HG03439 (cell line): ENCODE data around the gene BCDIN3D.
"Not testable (repeated sequence)": the region's sequence is repeated elsewhere in the genome, so short reads cannot be mapped to it uniquely, and the experiment has no call there.

Experiments used
- ATAC-seq: cut with Tn5 transposase; IDR thresholded peaks from one replicate; pipeline ENCODE4 v1.9.1; 2021; ENCODE audit warnings: mild to moderate bottlenecking, moderate library complexity; ENCODE audit not compliant: unreplicated experiment

The BCDIN3D gene

DNA sequence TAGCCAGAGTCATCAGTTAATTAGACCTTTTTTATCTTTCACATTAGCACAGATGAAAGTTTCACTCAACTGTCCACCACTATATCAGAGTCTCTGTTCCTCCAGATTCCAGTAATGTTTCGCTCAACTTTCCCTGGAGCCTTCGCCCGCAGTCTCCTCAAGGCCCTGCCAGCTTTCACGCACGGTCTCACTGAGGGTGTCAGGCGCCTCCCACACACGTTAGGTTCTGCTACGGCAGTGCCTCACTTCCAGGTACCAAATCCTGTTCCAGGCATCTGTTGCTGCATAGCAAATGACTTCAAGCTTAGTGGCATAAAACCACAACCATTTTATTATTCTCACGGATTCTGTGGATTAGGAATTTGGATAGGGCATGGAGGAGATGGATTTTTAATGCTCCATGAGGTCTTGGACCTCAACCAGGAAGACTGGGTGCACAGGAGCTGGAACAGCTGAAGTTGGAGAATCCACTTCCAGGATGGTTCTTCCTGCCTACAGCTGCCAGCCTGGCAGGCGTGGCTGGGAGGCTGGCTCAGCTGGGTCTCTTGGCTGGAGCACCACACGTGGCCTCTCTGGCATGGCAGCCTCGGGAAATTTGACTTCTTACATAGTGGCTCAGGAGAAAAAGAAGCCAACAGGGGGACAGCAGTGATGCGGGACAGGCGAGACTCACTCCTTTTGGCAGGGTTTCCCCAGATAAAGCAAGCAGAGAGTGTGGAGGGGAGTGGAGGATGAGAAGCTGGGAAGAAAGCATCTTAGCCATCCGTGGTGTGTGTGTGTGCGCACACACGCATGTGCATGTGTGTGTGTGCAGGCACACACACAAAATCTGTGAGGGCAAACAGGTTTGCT is 21.3 kb upstream of the BCDIN3D start:
- no peak for ATAC-seq

DNA sequence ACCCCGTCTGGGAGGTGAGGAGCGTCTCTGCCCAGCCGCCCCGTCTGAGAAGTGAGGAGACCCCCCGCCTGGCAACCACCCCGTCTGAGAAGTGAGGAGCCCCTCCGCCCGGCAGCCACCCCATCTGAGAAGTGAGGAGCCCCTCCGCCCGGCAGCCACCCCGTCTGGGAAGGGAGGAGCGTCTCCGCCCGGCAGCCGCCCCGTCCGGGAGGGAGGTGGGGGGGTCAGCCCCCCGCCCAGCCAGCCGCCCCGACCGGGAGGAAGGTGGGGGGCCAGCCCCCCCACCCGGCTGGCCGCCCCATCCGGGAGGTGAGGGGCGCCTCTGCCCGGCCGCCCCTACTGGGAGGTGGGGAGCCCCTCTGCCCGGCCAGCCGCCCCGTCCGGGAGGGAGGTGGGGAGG is 18.0 kb upstream of the BCDIN3D start:
- ATAC-seq = not testable (repeated sequence)

DNA sequence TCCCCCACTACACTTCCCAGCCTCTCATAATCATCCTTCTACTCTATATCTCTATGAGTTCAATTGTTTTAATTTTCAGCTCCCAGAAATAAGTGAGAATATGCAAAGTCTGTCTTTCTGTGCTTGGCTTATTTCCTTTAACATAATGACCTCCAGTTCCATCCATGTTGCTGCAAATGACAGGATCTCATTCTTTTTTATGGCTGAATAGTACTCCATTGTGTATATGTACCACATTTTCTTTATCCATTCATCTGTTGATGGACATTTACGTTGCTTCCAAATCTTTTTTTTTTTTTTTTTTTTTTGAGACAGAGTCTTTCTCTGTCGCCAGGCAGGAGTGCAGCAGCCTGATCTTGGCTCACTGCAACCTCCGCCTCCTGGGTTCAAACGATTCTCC is 13.0 kb upstream of the BCDIN3D start:
- ATAC-seq = not testable (repeated sequence)

DNA sequence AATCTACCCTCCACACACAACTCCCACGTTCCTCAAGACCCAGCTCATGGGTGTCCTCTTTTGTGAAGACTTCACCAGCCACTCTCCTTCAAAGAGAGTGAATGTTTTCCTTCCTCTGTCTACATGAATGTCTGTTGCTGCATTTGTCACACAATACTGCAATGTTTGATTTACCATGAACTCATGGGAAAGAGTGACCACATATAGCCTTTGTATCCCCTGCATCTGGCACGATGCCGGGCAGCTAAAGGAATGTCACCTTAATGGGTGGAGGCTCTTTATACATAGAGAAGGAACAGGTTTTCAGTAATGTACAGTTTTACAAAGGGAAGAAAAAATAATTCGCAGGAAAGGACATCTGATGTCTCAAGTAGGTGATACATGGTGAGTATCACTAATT is 12.1 kb upstream of the BCDIN3D start:
- no peak for ATAC-seq

DNA sequence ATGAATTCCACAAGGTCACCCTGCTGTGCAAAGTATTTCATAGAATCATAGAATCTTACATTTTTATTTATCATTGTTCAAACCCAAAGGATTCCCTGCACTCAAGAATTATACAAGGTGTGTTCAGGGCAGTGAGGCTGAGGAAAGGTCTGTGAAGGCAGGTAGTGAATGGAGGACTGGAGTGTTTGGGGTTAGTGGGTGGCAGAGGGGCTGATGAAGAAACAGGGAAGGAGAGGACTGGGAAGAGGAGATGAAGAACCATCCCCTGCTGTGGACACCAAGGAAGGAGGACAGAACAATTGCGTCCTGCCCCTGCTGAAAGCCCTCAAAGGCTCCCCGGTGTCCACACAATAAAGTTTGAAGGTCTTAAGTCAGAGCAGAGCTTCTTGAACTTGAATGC is 10.8 kb upstream of the BCDIN3D start:
- no peak for ATAC-seq

DNA sequence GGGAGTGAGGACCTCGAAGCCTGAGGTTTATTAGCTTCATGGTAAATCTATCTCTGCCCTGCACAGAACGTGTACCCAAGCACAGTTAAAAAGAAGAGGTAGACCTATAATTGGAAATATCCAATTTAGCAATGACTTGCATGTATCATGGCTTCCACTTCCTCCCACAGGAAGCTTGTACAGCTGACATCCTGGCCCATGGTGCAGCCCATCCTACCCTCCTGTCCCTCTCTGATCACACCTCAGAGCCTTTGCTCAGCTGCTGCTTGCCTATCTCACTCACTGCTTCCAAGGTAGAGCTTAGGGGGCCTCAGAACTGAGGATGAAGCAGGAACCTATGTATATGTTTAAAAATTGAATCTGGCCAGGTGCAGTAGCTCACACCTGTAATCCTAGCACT is 4.3 kb upstream of the BCDIN3D start:
- ATAC-seq = no peak

DNA sequence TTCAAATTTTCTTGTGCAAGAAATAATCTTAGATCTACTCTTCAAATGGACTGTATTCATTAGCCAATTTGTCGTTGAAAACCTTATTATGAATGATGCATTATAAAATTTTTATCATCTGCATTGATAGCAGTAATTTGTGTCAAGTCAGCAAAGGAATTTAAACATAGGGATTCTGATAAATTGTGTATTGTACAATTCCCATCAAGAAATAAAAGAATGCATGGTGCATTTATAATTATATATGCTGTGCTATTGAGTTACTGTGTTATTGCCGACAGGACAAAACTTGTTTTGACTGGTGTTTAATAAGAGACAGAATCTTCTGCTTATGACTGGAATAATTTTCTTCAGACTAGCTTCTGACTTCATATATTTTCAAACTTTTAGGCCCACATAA is 3.1 kb upstream of the BCDIN3D start:
- ATAC-seq = no peak

DNA sequence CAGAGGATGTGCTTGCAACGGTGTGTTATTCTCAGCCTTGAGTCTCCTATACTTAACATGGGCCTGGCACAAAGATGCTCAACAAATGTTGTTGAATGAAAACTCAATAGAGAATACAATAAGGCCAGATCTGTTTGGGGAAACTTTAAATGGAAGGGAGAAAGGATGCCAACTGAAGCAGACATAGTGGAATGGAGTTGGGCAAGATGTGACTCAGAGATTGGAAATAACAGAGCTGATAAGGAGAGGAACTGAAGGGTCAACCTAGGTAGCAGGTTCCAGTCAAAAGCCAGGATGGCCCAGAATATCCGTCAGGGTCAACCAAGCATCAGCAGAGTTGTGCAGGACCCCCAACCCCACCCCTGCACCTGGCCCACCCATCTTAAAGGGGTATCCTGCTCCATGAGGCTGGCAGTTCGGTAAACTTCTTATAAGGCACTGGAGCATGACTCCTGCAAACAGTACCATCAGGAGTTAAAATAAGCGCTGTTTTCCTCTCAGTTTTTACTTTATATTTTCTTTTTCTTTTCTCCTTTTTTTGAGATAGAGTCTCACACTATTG is 1.1 kb upstream of the BCDIN3D start:
- ATAC-seq = no peak

DNA sequence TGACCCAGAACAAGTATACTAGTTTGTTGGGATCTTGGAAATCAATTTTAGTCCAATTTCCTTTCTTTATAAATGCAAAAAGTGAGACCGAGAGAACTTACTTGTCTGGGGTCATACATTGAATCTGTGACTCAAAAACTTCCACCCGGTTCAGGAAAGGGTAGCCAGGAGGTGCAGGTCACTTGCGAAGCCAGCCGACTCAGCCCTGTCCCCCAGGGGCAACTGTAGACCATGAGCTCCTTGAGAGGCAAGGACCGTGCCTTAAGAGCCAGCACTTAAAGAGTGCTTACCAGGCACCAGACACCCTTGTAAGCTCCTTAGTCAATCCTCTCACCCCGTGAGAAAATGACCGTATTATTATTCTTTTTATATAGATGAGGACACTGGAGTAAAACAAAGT is 505 bp upstream of the BCDIN3D start:
- no peak for ATAC-seq

DNA sequence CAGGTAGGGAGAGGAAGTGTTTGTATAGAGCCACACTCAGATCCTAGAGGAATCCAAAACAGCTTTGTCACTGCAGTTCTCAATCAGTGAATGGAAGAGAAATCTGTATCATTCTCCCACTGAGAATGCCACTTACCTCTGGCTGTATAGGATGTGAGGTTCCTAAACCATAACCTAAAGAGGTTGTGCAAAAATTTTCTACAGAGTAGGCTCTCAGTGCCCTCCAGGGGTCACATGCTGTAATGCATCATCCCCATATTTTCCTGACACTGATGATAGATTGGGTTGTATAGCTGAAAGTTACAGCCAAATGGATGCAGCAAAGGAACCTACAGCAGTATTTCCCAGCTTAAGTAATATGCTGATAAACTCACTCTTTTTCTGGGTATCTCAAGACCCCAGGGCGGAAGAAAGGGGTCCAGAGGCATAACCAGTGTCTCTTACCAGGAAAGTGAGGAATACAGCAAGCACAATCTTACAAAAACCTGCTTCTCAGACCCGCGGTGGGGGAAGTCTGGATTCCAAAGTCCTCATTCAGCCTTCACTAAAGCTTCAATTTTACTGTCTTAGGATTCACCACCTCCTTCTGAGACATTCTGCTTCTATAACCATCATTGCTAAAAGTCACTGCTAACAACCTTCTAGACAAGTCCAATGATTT is 3.8 kb downstream of the BCDIN3D start:
- no peak for ATAC-seq

DNA sequence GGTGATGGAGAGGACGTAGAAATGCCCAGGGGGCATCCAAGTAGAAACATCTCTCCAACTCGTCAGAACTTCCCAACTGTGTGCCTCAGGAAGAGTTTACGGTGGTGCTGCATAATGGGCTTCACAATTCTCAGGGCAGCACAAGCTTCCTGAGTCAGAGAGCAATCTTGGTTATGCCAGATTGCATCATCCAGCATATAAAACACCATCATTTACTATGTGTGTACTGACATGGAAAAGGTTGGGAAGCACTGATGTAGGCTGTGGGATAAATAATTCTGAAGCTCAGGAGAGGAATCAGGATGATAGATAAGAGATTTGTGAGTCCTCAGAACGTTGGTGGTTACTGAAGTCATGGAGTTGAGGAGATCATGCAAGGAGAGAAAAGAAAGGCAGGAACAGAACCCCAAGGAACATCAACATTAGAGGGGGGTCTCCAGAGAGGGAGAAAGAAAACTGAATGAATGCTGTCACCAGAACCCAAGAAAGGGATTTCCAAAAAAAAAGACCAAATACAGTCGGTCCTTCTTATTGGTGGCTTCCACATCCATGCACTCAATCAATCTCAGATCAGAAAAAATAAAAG is 10.0 kb downstream of the BCDIN3D start:
- no peak for ATAC-seq

DNA sequence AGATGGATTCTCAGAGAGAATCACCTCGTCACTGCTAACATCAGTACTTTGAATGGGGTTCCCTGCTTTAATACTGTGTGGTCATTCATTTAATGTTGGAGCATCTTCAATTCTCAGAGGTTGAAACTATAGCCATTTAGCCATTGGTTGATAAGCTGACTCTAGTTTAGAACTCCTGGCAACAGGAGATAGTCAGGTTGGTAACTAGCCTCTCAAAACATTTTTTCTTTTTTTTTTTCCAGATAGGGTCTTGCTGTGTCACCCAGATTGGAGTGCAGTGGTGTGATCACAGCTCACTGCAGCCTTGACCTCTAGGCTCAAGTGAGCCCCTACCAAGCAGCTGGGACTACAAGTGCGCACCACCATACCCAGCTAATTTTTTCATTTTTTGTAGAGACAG is 11.2 kb downstream of the BCDIN3D start:
- no peak for ATAC-seq

DNA sequence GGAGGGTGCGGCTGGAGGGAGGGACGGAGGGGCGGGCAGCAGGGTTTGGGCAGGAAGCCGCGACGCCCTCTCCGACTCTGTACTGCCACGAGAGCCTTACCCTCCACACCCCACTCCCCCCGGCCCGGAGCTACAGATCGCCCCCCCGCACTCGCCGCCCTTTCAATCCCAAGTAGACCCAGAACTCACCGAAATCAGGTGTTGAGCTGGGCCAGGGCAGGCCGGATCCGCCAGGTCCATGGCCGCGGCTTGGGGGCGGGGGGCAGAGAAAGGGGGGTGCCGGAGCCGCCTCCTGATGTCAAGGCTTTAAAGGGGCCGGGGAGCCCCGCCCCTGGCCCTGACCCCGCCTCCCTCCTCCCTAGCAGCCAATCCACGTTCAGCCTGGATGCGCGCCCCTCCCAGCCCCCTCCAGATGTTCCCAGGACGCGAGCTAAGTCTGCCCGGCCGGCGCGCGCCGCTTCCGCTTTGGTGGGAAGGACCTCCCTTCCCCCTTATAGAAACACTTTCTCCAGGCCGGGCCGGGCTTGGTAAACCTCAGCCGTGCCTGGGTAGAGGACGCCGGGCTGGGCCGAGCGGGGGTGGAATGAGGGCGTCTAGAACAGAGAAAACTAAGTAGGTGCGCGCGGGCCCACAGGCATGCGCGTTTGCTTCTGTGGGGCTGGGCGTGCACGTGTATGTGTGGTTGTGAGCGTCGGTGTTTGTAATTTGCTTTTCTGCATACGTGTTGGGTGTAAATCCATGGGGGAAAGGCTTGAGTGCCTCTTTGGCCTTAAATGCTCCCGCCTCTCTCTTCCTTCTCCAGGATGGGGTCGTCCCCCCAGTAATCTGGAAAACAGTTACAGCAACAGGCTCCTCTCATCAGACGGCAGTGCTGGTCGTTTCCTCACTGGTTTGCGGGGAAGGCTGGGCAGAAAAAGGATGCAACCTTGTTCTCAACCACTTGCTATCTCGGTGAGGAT is 14.5 kb downstream of the BCDIN3D start, which contains the start of gene NCKAP5L:
NCKAP5L (minus strand) TSS at position 281 of the 959 bp plus-strand sequence. CDS start 24,369 bp downstream, outside the sequence.
- ATAC-seq = peak; percentile 76

DNA sequence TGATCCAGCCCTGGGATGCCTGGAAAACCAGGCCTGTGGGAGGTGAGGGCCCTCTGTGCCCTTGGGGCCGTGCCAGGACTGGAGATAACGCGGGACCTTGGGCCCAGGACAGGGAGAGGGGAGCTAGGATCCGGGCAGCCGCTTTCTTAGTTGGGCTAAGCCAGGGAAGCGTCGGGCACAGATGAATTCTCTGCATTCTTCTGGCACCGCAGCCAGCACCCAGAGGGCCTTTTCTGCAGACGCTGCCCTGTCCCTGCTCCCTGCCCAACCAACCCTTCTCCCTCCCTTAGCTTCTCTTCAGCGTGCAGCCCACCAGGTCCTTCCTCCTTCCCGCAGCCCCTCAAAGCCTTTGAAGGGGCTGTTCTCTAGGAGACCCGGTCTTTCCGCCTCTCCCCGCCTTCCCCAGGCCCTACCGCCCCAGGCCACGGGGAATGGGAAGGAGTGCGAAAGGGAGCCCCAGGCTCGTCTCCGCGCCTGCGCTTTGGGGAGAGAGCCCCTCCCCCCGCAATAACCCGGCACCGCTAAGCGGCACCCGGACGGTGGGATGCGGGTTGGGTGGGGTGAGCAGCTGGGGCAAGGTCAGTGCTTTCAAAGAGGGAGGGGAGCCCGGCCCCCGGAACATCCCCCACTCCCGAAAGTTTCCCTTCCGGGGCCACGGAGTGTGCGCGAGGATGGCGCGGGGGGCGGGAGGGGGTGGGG is 15.4 kb downstream of the BCDIN3D start:
- ATAC-seq = no peak

DNA sequence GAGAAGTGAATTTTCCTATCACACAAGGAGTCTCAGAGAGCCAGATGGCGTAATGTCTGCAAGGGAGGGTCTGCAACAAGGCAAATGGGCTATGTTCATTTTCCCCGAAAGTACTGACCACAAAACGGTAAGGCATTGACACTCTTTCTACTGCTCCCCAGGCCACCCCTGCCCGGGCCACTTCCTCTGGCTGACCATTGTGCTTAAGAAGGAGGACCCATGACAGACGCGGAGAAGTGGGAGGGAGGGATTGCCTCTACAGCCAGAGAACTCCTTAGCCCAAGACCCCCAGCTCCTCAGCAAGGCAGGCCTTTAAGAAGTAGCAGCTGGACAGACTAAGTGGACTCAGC is 15.9 kb downstream of the BCDIN3D start:
- no peak for ATAC-seq

DNA sequence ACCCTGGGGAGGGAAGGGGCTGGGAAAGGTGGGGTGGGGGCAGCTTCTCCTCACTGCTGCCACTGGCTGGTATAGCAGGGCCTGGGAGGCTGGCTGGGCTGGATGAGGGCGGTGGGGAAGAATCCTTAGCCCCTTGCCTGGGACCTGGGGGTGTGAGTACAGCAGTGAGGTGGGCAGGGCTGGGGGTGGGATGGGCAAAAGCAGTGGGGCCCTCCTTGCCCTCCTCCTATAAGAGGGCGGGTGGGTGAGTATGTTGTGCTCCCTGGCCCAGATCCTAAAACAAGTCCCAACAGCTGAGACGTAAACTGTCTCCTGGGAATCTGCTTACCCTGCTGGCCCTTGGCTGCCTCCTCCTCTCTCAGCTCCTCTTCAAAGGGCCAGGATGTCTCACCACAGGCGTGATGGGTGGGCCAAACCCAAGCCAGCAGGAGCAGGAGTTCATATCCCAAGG is 16.9 kb downstream of the BCDIN3D start:
- ATAC-seq = no peak

DNA sequence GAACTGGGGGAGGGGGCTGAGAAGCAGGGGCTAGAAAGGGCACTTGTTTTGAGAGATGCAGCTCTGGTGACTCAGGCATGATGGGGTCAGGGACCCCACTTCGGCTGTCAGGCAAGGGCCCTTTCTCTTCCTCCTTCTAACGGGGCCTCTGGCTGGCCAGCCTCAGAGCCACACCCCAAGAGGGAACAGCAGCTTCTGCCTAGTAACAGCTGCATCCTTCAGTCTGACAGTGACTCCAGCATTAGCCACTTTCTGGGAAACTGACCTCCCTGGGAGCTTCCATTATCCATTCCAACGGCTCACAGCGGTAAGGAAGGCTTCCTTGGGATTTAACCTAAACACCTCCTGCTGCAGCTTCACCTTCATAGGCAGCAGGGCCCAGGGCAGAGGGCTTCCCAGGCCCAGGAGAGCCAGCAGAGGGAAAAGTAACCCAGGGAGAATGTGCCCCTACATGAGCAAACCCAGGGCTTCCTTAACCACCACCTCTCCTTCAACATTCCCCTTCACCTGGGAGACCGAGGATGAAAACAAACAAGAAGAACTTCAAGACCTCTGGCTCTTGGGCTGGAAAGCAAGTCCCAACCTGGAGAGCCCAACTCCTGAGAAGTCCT is 17.4 kb downstream of the BCDIN3D start:
- ATAC-seq = no peak

DNA sequence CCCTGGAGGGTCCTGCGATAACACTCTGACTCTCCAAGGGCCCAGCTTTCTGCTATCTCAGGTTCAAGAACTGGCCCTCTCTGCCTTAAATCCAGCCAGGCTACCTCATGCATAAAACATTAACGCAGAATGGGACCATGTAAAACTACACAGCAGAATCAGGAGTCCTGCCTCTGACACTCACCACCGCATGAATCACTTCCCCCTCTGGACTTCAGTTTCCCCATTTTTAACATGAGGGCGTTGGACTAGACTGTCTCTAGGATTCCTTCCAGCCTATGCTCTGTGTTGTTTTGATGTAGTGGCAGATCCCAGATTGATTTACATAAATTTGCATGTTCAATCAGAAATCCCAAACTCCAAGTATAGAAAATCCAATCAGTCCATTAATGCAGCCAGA is 18.0 kb downstream of the BCDIN3D start:
- ATAC-seq = no peak

DNA sequence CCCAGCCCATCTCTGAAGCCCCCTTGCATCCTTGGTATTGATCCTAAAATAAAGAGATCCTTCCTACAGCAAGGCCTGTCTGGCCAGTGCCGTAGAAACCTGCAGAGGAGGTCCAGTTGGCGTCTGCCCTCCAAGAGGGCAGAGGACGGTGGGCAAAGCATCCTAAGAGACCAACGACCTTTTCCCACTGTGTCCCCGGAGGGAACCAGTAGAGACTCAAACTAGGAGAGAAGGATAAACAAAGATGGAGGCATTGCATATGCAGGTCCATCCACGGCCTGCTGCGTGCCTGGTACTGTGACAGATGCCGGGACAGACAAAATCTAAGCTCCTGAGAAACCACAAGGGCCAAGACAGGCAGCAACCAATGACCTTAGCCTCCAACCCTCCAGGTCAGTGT is 18.5 kb downstream of the BCDIN3D start:
- ATAC-seq = no peak

DNA sequence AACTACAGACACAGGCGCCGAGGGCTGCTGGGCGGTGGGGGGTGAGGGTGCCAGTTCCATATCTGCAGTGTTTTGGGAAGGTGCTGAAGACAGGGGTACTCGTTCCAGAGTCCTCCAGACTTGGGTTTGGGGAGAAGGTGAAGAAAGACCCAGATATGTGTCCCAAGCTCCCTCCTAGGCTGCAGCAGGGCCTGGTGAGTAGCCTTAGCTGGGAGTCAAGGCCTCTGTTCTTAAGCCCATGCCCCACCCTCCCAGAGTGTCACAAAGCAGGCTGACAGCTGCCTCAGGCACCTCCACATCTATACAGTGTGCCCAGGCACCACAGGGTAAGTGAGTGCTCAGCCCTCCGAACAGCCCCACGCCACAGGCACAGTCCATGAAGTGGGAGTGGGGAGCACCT is 19.0 kb downstream of the BCDIN3D start:
- no peak for ATAC-seq
